GM12874 (cell line): ENCODE measurements around the gene PEX7.

Source experiments
- TF ChIP-seq, protein P1 (sequence below): IDR thresholded peaks from 2 replicates; pipeline ENCODE4 v1.5.1; 2011; ENCODE audit warnings: low read depth, mild to moderate bottlenecking, control low read depth, low read length, moderate library complexity; ENCODE audit not compliant: insufficient read depth

The PEX7 gene

GRCh38 chr6:136786658-136787057, 35.7 kb upstream of the PEX7 start:
- TF ChIP-seq, protein P1, sequence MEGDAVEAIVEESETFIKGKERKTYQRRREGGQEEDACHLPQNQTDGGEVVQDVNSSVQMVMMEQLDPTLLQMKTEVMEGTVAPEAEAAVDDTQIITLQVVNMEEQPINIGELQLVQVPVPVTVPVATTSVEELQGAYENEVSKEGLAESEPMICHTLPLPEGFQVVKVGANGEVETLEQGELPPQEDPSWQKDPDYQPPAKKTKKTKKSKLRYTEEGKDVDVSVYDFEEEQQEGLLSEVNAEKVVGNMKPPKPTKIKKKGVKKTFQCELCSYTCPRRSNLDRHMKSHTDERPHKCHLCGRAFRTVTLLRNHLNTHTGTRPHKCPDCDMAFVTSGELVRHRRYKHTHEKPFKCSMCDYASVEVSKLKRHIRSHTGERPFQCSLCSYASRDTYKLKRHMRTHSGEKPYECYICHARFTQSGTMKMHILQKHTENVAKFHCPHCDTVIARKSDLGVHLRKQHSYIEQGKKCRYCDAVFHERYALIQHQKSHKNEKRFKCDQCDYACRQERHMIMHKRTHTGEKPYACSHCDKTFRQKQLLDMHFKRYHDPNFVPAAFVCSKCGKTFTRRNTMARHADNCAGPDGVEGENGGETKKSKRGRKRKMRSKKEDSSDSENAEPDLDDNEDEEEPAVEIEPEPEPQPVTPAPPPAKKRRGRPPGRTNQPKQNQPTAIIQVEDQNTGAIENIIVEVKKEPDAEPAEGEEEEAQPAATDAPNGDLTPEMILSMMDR: no peak

- TF ChIP-seq, protein P1: no peak
Observed at GRCh38 chr6:136787726-136788068, 34.7 kb upstream of the PEX7 start.

- TF ChIP-seq, protein P1: no peak
Observed at GRCh38 chr6:136788069-136788902, 34.1 kb upstream of the PEX7 start.

DNA sequence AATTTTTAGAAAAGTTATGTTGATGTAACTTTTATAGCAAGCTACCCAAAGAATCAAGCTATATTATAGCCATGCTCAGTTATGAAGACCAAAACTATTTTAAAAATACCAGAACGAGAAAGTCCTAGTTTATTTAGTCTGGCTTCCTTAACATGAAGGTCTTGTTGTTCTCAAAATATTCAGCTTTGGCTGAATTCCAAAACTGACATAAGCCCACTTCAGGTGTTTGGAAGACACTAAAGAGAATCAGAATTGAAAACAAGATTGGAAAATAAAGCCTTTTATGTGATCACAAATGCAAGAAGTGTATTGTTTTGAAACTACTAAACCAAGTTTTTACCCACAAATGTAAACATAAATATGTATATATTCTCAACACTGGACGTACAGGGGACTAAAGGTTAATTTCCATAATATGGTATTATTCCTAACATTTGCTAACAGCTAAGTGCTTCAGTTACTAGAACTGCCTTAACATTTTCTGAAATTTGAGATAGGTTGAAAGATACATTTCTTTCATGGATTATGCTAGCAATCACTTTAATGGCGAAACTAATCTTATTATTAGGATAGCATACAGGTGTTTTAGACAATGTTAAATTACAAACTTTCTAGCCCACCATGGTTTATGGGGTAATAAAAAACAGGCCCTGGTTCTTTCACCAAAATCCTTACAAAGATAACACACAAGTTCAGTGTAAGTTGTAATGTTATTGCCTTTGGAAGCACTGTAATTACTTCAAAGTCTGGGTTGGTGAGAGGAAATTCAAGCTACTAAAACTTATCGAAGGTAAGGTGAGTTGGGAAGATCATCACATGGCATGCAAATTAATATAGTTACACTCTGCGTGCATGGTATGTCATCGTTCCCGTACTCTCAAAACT, 31.7 kb upstream of the PEX7 start:
- TF ChIP-seq, protein P1: no peak

- TF ChIP-seq, protein P1: no peak
Observed at GRCh38 chr6:136791296-136792094, 30.9 kb upstream of the PEX7 start.

- TF ChIP-seq, protein P1: no peak
Observed at GRCh38 chr6:136792095-136792409, 30.3 kb upstream of the PEX7 start.
